Stimulated activated CD8-positive, alpha-beta memory T cell treated with anti-CD3 and anti-CD28 coated beads, Interleukin-12 subunit alpha, Interleukin-12 subunit beta, amount 100 ng/mL, for 24 hours (primary cell): Measurements from ENCODE around the gene DGCR2.

ENCODE experiments used
- DNase-seq: peaks from one replicate; pipeline ENCODE4 v3.0.0-alpha.2; 2020; ENCODE audit errors: extremely low read depth

DGCR2 gene

DNA sequence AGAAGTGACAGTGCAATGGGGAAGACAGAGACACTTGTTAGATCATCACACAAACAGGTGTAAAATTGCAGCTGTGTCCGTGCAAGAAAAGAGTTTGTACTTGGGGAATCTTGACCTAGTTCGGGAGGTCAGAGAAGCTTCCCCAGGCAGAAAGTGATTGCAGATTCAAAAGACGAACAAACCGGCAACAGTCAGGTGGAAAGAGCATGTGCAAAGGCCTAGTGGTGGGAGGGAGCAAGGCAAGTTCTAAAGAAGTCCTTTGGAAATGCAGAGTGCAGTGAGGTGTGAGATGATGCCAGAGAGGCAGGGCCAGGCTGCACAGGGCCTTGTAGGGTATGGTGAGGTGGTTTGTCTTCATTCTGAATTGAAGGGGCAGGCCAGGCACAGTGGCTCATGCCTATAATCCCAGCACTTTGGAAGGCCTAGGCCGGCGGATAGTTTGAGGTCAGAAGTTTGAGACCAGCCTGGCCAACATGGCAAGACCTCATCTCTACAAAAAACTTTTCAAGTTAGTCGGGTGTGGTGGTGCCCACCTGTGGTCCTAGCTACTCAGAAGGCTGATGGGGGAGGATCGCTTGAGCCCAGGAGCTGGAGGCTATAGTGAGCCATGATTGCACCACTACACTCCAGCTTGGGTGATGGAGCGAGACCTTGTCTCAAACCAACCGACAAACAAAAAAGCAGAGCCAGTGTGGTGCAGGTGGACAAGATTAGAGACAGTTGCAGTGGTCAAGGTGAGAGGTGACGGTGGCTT is 24.2 kb upstream of the DGCR2 start:
- no peak for DNase-seq

DNA sequence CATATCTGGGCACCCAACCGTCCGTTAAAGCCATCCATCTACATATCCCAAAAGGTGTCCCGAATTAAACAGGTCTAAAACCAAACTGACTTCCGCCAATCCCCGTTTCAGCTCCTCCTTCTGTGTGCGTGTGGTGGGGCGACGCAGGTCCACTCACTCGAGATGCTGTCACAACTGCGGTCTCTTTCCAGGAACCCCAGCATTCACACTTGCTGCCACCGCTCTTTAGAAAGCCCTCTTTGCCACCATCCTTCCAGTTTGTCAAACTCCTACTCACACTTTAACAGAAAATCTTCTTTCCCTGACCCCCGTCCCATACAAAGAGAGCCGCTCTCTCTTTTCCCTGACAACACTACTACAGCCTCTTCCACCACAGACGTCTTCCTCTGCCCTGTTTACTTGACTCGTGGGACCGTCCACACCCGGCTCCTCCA is 21.8 kb upstream of the DGCR2 start:
- no peak for DNase-seq

DNA sequence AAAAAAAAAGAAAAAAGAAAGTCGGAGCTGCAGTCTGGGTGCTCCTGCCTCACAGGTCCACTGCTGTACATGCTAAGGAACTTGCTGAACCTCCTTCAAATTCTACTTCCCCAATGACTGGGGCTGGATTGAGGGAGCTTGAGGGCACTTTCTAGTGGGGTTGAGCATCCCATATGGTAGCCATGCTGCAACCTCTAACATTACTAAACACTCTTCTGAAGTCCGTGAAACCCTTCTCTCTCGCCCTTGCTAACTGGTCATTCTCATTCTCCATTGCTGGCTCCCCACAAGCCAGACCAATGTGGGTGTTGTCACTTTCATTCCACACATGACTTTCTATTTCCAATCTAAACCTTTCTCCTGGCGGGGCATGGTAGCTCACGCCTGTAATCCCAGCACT is 21.0 kb upstream of the DGCR2 start:
- DNase-seq, result no peak

DNA sequence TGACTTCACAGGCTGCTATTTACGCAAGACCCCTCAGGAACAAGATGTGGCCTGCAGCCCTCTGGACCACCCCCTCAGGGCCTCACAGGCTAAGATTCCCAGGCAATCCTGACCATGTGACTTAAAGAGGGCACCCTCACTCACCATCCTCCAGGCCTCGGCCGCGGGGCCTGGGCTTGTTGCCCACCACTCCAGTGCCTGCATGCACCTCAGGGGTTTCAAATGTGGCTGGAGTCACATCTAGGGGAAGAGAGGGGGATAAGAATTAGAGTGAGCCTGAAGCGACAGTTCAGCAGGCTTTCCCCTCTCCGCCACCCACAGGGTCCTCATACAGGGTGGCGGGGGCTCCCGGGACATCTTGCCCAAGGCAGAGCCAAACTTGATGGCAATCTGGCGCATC is 20.2 kb upstream of the DGCR2 start:
- no peak for DNase-seq

DNA sequence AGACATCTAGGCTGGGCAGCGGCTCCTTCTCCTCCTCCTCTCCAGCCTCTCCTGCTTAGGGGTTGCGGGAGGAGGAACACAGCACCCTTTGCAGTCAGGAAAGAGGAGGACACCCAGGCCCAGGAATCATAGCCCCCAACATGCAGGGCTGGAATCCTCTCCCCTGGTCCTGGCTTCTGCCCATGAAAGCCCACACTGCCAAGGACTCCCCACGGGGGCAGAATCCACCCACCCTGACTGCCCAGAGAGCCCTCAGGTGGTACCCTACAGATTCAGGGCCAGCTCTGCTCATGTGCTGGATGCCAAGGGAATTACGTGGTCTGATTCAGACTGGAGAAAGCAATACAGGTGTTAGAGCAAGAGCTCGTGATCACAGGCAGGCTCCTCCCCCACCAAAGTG is 17.8 kb upstream of the DGCR2 start:
- no peak for DNase-seq

DNA sequence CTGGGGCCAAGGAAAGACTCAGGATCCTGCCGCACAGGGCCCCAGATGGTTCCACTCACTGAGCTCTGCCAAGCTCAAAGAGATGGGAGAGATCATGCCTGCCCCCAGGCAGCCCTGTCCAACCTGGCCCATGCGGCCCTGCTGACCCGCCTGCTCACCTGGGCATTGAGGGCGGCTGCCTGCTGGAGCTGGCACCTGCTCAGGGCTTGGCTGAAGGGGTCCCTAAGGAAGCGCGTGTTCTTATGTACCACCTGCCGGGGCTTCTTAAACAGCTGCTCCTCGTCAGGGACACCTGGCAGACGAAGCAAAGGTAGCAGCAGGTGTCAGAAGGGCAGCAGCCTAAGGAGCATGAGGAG is 16.8 kb upstream of the DGCR2 start:
- DNase-seq, result no peak

DNA sequence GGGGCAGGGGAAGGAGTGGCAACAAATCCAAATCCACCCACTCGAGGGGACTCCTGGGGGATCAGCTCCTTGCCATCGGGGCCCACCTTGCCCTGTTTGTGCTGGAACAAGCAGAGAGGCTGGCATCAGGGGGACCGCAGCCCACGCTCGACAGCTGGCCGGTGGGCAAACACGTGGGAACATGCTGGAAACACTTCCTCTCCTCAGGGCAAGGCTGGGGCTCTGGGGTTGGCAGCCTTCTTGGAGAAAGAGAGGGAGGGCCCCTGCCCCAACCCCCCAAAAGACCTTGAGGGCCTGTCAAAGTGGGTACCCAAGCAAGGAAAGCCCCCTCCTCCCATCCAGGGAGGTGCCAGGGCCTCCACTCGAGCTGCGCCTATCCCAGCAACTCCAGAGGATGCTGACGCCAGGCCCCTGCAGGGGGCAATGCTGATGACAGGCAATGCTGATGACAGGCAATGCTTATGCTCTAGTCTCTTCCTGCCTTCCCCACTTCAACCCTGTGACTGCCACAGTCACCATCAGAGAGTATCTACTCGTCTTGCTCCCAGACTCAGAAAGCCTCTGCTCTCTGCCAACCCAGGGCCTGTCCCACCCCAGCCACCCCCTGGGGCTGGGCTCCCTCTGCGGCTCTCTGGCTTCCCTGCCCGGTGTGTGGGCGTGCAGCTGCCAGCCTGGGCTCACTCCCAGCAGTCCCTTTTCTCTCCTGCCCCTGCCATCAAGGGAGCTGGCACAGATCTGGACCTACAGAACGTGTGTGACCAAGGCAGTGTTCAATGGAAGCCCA is 16.2 kb upstream of the DGCR2 start:
- DNase-seq, result no peak

DNA sequence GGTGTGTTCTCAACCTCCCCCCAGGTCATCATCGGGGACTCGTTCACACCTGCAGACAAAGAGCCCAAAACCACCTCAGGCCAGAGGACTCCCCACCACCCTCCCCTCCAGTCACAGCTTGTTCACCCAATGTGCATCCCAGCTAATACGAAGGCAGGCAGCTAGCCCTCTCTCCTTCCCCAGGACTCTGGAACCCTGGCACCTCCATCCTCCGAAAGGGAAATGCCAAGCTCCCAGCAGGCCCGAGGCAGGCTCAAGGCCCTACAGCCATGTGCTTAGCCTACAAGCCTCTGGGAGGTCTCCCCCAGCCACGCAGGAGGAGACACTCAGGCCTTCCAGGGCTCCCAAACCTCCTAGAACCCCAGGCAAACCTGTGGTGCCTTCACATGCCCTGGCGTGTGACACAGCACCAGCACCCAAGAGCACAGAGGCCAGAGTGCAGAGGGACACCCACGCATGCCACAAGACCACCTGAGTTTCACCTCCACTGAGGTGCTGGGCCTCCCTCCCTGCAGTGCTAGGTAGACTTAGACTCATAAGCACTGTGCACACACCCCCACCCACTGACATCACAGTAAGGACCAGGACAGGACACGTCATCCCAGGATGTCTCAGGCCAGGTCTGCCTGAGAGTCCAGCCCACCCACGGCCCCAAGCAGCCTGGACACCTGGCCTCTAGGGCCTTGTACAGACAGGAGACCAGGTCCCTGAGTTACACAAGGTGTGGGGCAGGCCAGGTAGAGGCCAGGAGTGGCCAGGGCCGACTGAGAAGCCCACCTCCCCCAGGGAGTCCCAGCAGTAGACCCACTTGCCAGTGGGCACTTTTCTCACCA is 15.4 kb upstream of the DGCR2 start:
- DNase-seq, result no peak

DNA sequence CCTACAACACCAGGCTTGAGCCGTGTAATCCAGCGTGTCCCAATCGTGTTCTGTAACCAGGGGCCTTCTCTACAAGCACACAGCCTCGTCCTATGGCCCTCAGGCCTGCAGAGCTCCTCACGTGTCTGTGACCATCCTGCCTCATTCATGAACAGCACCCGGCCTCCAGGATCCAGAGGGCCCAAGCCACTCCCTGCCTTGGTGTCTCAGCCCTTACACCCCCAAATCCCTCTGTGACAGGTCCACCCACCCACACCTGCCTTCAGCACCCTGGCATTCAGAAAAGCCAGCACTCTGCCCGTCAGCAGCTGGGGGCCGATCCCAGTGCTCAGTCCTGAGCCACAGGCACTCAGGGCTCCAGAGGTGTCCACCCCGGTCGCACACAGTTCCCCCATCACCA is 14.7 kb upstream of the DGCR2 start:
- no peak for DNase-seq

DNA sequence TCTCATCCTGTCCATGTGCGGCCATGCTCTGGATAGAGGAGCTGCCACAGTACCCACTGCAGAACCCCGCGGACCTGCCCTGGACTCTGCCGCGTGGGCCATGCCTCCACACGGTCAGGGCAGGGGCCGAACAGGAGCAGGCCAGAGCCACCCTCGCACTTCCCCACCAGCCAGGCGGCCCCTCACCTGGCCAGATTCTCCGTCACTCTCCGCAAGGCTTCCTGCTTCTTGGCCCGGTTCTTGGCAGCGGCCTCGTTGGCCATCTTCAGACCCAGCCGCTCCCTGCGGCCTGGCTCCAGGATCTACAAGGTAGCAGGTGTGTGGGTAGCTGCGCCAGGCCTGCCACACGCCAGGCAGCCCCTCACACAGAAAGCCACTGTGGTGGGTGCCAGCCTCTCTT is 12.7 kb upstream of the DGCR2 start:
- DNase-seq, result no peak

DNA sequence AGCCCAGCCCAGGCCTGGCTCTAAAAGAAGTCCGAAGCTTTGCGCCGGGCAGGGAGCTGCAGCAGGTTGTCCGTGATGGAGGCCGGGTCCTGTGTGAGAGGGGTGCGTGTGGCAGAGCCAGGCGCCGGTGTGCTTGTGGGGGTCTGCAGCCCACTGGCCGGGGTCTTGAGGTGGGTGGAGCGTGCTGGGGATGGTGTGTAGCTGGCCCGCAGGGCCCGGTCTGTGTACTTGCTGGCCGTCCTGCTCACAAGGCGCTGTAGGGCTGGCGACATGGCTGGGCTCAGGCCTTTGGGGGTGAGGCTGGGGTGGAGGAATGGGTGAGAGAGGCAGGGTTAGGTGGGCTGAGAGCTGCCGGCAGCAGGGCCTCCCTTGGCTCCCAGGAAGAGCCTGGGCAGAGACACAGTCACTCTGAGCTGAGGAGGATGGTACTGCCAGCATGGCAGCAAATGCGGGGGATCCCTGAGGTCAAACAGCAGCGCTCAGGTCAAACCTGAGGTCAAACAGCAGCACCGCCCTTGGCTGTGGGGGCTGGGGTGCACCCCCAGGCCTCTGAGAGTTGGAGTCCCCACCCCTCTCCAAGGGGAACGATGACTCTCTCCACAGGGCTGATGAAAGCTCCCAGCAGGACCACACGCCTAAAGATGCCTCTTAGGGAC is 12.1 kb upstream of the DGCR2 start:
- DNase-seq, result no peak

DNA sequence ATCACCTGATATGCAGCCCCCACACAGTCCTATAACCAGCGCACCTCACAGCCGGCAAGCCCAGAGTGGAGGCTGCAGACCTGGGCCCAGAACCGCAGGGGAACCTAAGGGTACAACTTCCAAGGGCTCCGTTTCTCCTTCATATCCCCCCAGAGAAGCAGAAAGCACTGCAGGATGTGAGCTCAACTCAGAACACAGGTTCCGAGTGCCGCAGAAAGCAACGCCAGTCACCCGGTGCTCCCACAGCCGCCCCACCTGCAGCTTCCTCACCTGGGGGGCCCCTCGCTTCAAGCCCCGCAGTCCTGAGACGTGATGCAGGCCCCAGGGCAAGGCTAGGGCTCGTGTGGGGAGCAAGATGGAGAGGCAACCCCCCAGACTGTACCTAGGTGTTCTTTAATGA is 11.3 kb upstream of the DGCR2 start:
- no peak for DNase-seq

DNA sequence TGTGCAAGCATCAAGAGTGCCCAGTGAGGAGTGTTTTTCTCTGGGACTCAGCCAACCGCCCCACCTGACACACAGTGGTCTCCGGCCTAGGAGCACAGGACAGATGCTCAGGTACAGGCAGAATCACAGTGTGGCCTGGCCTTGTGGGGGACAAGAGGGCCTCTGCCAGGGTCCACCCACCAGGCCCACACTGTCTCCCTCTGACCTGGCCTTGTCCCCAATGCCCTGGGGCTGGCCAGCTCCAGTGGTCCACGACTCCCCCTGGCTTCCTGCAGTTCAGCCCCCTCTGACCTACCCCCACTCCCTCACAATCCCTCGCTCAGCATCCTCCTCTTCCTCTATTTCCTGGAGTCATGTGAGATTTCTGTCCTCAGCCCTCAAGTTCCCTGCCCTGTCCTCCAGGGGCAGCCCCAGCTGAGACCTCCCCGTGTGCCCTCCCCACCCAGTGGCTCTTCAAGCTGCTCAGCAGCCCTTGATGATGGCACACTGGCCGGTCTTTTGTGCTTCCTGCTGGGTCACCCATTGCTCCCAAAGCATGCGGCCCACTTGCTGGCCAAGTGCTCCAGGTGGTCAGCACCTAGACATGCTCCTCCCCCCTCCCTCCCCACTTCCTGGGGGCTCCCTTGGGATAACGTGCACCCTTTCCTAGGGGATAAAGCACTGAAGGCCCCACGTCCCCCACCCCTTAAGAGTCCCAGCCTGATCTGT is 10.6 kb upstream of the DGCR2 start:
- DNase-seq, result no peak

DNA sequence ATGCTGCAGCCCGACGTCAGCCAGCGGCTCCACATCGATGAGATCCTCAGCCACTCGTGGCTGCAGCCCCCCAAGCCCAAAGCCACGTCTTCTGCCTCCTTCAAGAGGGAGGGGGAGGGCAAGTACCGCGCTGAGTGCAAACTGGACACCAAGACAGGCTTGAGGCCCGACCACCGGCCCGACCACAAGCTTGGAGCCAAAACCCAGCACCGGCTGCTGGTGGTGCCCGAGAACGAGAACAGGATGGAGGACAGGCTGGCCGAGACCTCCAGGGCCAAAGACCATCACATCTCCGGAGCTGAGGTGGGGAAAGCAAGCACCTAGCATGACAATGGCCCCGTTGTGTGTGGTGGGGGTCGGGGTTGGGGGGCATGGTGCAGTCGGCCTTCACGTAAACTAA is 9.9 kb upstream of the DGCR2 start:
- no peak for DNase-seq

DNA sequence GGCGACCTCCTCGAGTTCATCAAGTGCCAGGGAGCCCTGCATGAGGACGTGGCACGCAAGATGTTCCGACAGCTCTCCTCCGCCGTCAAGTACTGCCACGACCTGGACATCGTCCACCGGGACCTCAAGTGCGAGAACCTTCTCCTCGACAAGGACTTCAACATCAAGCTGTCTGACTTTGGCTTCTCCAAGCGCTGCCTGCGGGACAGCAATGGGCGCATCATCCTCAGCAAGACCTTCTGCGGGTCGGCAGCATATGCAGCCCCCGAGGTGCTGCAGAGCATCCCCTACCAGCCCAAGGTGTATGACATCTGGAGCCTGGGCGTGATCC is 9.4 kb upstream of the DGCR2 start:
- no peak for DNase-seq

DNA sequence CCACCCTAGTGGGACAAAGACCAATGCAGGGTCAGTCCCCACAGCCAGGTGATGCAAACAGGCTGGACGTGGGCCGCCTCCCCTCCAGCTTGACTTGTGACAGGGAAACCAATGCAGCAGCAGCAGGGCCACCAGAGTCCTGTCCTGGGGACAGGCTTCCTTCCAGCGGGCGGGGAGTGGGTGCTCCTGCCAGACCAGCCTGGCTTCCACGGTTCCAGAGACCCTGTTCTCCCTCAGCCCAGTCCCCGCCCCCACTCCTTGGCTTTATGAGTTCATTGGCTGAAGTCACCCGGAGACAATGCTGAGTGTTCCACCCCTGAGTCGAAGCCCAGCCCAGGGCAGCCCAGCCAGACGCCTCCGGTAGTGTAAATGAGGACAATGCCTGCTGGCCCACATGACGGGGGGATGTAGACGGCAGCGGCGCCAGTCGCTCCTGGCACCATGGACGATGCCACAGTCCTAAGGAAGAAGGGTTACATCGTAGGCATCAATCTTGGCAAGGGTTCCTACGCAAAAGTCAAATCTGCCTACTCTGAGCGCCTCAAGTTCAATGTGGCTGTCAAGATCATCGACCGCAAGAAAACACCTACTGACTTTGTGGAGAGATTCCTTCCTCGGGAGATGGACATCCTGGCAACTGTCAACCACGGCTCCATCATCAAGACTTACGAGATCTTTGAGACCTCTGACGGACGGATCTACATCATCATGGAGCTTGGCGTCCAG is 8.9 kb upstream of the DGCR2 start, which contains the start of gene TSSK2:
TSS of gene TSSK2 (plus strand) at position 350 of the 726 bp plus-strand sequence. CDS start at position 442, 92 bp downstream.
- no peak for DNase-seq

DNA sequence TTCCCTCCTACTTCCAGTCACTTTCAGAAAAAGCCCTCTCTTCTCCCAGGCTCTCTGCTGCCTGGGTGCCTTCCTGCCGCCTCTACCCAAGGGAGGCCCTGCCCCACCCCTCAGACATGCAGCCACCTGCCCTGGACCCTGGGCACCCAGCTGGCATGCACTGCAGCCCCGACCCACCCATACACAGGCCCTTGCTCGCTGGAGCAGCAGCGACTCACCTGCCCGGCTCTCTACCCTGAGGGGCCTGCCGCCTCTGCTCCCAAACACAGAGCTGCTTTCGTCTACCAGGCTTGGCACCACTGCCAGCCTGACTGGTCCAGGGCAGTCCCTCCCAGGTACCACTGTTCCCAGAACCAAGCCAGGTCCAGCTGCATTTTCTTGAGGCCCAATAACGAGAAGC is 7.7 kb upstream of the DGCR2 start:
- DNase-seq, result no peak

DNA sequence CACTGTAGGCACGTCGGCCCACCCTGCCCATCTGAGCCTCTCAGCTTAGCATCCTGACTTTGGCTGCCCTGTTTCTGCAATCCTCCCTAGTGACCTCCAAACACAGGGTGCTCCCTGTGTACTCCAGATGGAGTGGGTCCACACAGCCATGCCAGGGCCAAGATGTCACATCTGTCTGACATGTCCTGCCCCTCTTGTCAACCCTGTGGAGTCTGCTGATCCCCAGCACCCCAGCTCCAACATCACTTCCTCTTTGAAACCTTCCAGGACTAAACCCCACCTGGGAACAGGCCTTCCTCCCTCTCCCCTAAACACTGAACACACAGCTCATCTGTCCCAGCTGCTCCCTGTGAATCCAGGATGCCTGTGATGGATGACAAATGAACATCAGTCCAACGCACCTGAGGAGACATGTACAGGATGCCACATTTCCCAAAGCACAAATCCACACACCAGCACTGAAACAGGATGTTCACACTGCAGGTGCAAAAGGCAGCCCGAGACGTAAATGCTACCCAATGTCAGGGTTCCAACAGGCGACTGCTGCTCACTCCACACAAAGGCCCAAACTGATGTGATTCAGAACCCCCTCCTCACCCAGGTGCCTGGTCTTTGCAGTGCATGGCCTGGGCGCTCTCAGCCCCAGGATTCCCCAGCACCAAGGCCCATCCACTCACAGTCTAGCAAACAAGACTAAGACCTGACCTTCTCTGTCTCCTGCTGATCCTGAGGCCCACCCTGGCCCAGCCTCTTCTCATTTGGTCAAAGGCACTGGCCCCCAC is 6.9 kb upstream of the DGCR2 start:
- DNase-seq, result no peak

DNA sequence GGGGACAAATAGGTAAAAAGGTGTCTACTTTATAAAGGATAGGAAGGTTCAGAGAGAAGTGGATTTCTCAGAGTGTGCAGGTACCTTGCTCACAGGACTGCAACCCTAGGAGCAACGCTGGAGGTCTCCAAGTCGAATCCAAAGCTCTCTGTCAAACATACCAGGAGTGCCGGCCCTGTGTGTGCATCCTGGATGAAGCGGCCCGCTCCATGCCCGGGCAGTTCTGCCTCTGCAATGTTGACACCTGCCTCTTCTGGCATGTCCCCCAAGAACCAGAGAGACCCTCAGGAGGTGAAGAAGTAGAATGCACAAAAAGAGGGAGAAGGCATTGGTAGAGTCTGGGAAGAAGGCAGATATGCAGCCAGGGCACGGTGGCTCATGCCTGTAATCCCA is 5.8 kb upstream of the DGCR2 start:
- DNase-seq, result no peak
